ENCODE results near the gene KCNH3. TPM values are rescaled to one million over a fixed set of nuclear protein-coding genes. Genes with fewer than 3 reads are reported as not detected.

The KCNH3 gene
- total and polyA plus RNA-seq, 2 donors (not counting 1 experiment from before 2014, with no cell fraction given) = 0.05 to 0.17 TPM

DNA sequence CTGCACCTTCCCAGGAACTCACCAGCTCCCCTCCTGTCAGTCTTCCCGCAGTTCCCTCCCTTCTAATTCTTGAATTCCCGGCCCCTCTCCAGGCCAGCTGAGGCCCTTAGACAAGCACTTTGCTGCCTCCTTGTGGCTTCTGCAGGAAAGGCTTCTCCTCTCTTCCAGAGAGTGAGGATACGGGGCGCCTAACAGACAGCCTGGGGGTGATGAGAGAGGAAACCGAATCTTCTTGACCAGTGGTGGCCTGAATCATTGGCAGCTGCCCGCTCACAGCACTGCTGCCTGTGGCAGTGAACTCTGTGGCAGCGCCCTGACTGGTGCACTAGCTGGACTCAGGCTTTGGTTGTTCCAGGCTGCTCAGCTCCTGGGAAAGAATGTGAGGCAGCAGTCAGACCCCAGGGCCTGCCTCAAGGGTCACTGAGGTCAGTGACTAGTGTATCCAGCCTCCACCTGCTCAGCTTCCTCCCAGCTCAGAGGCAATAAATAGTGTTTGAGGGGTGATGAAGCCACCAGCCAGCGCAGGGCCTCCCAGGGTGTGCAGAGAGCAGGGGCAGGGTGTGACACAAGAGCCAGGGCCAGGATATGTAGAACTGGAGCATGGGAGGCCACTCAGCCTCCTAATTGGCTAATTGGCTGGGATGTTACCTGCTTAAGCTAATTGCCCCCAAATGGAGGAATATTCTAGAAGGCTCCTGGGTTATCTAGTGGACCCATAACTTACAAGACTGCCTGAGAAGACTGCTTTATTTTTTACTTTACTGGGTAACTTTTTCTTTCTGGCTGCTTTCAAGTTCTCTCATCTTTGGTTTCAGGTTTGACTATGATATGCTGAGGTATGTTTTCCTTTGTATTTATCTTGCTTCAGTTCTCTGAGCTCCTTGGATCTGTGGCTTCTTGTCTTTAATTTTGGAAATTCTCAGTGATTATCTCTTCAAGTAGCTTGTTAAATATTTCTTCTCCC is 42.0 kb downstream of the KCNH3 start:
- no peak overlapping the region for H3K9ac ChIP-seq (ENCODE audit: insufficient read depth, low read length)

DNA sequence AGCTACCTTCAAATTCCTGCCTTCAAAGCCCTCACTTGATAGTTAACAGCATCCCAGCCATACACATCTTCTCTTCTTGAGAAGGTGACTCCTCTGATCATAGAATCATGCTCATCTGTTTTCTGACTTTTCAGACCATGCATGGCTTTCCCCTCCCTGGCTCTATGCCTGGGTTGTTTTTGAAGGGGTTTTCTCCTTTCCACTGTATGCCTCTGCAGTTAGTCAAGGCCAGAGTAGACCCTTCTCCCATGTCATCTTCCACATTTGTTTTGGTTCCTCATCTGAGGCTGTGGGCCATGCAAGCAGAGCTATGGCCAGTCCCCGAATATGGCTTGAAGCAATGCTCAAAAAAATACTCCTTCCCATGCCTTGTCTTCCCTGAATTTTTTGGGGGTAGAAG is 43.4 kb downstream of the KCNH3 start:
- DNase-seq (ENCODE audit: low read depth in 2 of 2) = no peak
- no peak overlapping the region for H2AFZ ChIP-seq (ENCODE audit: low read length)
- H3K9ac ChIP-seq (ENCODE audit: insufficient read depth, low read length) = no peak overlapping the region
- H3K4me3 ChIP-seq (replicated peaks in 1 of 4; ENCODE audit: control extremely low read depth in 1 of 4, insufficient read depth in 1 of 4, low read depth in 3 of 4, low read length in 4 of 4) = no peak overlapping the region
- no peaks in the 10 kb centered on the region for H3K36me3 ChIP-seq (ENCODE audit: control insufficient read depth, insufficient read depth, low read length)
- no peaks in the 10 kb centered on the region for H3K9me3 ChIP-seq (ENCODE audit: control insufficient read depth, insufficient read depth, low read depth, low read length)
- no peaks in the 10 kb centered on the region for H3K79me2 ChIP-seq (ENCODE audit: control insufficient read depth, insufficient read depth, low read length)
- no peaks in the 10 kb centered on the region for H4K20me1 ChIP-seq (ENCODE audit: control insufficient read depth, extremely low read depth, insufficient read depth, low read length)
- no peaks in the 10 kb centered on the region for H3K4me1 ChIP-seq (ENCODE audit: control insufficient read depth, extremely low read depth, insufficient read depth, low read length)
- H3K4me2 ChIP-seq (ENCODE audit: extremely low read depth, insufficient read depth, low read length) = no peak overlapping the region
- H3K27ac ChIP-seq (ENCODE audit: insufficient read depth, low read length) = no peak overlapping the region
- no peaks in the 10 kb centered on the region for H3K27me3 ChIP-seq (ENCODE audit: control insufficient read depth, insufficient read depth, low read length)
- no peak for TF ChIP-seq EZH2 (IDR thresholded peaks at IDR 0.05; ENCODE audit: low read length, missing control alignments)
- TF ChIP-seq, protein P1, sequence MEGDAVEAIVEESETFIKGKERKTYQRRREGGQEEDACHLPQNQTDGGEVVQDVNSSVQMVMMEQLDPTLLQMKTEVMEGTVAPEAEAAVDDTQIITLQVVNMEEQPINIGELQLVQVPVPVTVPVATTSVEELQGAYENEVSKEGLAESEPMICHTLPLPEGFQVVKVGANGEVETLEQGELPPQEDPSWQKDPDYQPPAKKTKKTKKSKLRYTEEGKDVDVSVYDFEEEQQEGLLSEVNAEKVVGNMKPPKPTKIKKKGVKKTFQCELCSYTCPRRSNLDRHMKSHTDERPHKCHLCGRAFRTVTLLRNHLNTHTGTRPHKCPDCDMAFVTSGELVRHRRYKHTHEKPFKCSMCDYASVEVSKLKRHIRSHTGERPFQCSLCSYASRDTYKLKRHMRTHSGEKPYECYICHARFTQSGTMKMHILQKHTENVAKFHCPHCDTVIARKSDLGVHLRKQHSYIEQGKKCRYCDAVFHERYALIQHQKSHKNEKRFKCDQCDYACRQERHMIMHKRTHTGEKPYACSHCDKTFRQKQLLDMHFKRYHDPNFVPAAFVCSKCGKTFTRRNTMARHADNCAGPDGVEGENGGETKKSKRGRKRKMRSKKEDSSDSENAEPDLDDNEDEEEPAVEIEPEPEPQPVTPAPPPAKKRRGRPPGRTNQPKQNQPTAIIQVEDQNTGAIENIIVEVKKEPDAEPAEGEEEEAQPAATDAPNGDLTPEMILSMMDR (conservative IDR thresholded peaks at IDR 0.05 in 1 of 2, IDR thresholded peaks at IDR 0.05 in 1 of 2; ENCODE audit: low read depth in 1 of 2, low read length in 2 of 2) = no peak

More for the DNA sequence above, 42.0 kb downstream of the KCNH3 start:
- Histone ChIP-seq H3K4me2 (ENCODE audit: extremely low read depth, insufficient read depth, low read length) (no peak overlapping the region), H3K79me2 (ENCODE audit: control insufficient read depth, insufficient read depth, low read length) (no peaks in the 10 kb centered on the region), H3K4me3 (replicated peaks in 1 of 4; ENCODE audit: control extremely low read depth in 1 of 4, insufficient read depth in 1 of 4, low read depth in 3 of 4, low read length in 4 of 4) (no peak overlapping the region), H2AFZ (ENCODE audit: low read length) (no peak overlapping the region), H3K36me3 (ENCODE audit: control insufficient read depth, insufficient read depth, low read length) (no peaks in the 10 kb centered on the region), H3K9me3 (ENCODE audit: control insufficient read depth, insufficient read depth, low read depth, low read length) (no peaks in the 10 kb centered on the region), H3K27ac (ENCODE audit: insufficient read depth, low read length) (no peak overlapping the region), H4K20me1 (ENCODE audit: control insufficient read depth, extremely low read depth, insufficient read depth, low read length) (no peaks in the 10 kb centered on the region), H3K27me3 (ENCODE audit: control insufficient read depth, insufficient read depth, low read length) (no peaks in the 10 kb centered on the region), H3K4me1 (ENCODE audit: control insufficient read depth, extremely low read depth, insufficient read depth, low read length) (no peaks in the 10 kb centered on the region)
- TF ChIP-seq, protein P1 (conservative IDR thresholded peaks at IDR 0.05 in 1 of 2, IDR thresholded peaks at IDR 0.05 in 1 of 2; ENCODE audit: low read depth in 1 of 2, low read length in 2 of 2) = peak; percentile 91 to 97
- TF ChIP-seq EZH2 (IDR thresholded peaks at IDR 0.05; ENCODE audit: low read length, missing control alignments) = no peak
- DNase-seq (ENCODE audit: low read depth in 2 of 2) = peak; percentile 63 to 73

DNA sequence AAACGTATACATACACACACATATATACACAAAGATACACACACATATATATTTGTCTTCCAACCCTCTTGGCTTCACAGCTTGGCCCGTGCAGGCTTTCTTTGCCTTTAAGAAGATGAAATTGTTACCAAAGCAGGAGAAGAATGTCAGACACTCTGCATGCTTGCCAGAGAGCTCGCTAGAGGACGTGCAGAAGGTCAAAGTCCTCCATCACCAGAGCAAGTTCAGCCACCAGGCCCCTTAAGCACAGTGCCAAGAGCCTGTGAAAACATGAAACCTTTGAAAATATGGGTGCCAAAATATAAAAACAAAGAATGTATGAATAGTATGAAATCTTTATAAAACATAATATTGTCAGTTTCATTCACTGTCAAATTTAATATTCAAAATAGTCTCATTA is 44.0 kb downstream of the KCNH3 start:
- Histone ChIP-seq H4K20me1 (ENCODE audit: control insufficient read depth, extremely low read depth, insufficient read depth, low read length) (no peaks in the 10 kb centered on the region), H3K4me3 (replicated peaks in 1 of 4; ENCODE audit: control extremely low read depth in 1 of 4, insufficient read depth in 1 of 4, low read depth in 3 of 4, low read length in 4 of 4) (no peak overlapping the region), H3K9ac (ENCODE audit: insufficient read depth, low read length) (no peak overlapping the region), H3K27ac (ENCODE audit: insufficient read depth, low read length) (no peak overlapping the region), H3K4me2 (ENCODE audit: extremely low read depth, insufficient read depth, low read length) (no peak overlapping the region), H3K4me1 (ENCODE audit: control insufficient read depth, extremely low read depth, insufficient read depth, low read length) (no peaks in the 10 kb centered on the region), H2AFZ (ENCODE audit: low read length) (no peak overlapping the region), H3K36me3 (ENCODE audit: control insufficient read depth, insufficient read depth, low read length) (no peaks in the 10 kb centered on the region), H3K27me3 (ENCODE audit: control insufficient read depth, insufficient read depth, low read length) (no peaks in the 10 kb centered on the region), H3K9me3 (ENCODE audit: control insufficient read depth, insufficient read depth, low read depth, low read length) (no peaks in the 10 kb centered on the region), H3K79me2 (ENCODE audit: control insufficient read depth, insufficient read depth, low read length) (no peaks in the 10 kb centered on the region)
- DNase-seq (ENCODE audit: low read depth in 2 of 2) = peak in 1 of 2 donors; percentile 28
- TF ChIP-seq, protein P1 (conservative IDR thresholded peaks at IDR 0.05 in 1 of 2, IDR thresholded peaks at IDR 0.05 in 1 of 2; ENCODE audit: low read depth in 1 of 2, low read length in 2 of 2) = no peak
- TF ChIP-seq EZH2 (IDR thresholded peaks at IDR 0.05; ENCODE audit: low read length, missing control alignments) = no peak
